Tibial nerve (tissue), 4 donors: Measurements from ENCODE around the gene DIP2B. TPM values are rescaled to one million over a fixed set of nuclear protein-coding genes. Genes with fewer than 3 reads are reported as not detected.

Experiments
- DNase-seq, 2 donors: peaks; one replicate each; pipeline ENCODE4 v3.0.0-alpha.2; 2019; ENCODE audit warnings: low spot score in 2 of 2
- H3K27ac ChIP-seq, 4 donors: fragments of 200-600 bp; sonication (generic) in 3 of 4; one replicate each; pipeline ENCODE4 v1.5.1; 2017 to 2019; ENCODE audit warnings: mild to moderate bottlenecking in 1 of 4
- H3K27me3 ChIP-seq, 2 donors: fragments of 200-600 bp; sonication (generic) in 1 of 2; one replicate each; pipeline versions ENCODE4 v1.5.1 to v1.6.0; 2017 to 2019
- H3K36me3 ChIP-seq, 3 donors: fragments of 200-600 bp; sonication (generic); one replicate each; pipeline ENCODE4 v1.5.1; 2018 to 2019
- H3K4me1 ChIP-seq, 4 donors: fragments of 200-600 bp; sonication (generic) in 3 of 4; one replicate each; pipeline ENCODE4 v1.5.1; 2017 to 2019
- H3K4me3 ChIP-seq, 4 donors: fragments of 200-600 bp; sonication (generic) in 3 of 4; one replicate each; pipeline ENCODE4 v1.5.1; 2017 to 2019; ENCODE audit warnings: mild to moderate bottlenecking in 1 of 4, moderate library complexity in 1 of 4
- H3K9me3 ChIP-seq, 4 donors: fragments of 200-600 bp; sonication (generic) in 3 of 4; one replicate each; pipeline ENCODE4 v1.5.1; 2017 to 2019
- EP300 ChIP-seq, 2 donors: sonication (generic); formaldehyde crosslinking; IDR thresholded peaks; one replicate each; pipeline ENCODE4 v1.6.1; 2017; ENCODE audit warnings: antibody characterized with exemption in 2 of 2, mild to moderate bottlenecking in 1 of 2
- POLR2A ChIP-seq, 2 donors: fragments of 450-650 bp; IDR thresholded peaks; one replicate each; pipeline ENCODE4 v1.6.1; 2017; ENCODE audit warnings: antibody characterized with exemption in 2 of 2, mild to moderate bottlenecking in 2 of 2, moderate library complexity in 2 of 2
- WGBS, 2 donors: methylation state at CpG; one replicate each; pipeline ENCODE4 v1.1.5; 2018; 5-methylcytosine and 5-hydroxymethylcytosine counted together
- total RNA-seq, 4 donors: library from RNA; depleted of rRNA; stranded (reverse); fragments of >200 nt; gene quantifications; one replicate each; pipeline ENCODE4 v1.1.0, GENCODE V29; 2016
- TF ChIP-seq, protein P1 (sequence below), 5 experiments: fragments of 200-600 bp in 3 of 5; fragments of 450-650 bp in 2 of 5; sonication (generic) in 3 of 5; IDR thresholded peaks; one replicate each; pipeline ENCODE4 v1.5.1; 2016 to 2019; ENCODE audit warnings: antibody characterized with exemption in 5 of 5, mild to moderate bottlenecking in 3 of 5, moderate library complexity in 2 of 5

The DIP2B gene
- total RNA-seq, 4 donors from 2014 or later = 38.6 to 59.0 (median 44.8) TPM

DNA sequence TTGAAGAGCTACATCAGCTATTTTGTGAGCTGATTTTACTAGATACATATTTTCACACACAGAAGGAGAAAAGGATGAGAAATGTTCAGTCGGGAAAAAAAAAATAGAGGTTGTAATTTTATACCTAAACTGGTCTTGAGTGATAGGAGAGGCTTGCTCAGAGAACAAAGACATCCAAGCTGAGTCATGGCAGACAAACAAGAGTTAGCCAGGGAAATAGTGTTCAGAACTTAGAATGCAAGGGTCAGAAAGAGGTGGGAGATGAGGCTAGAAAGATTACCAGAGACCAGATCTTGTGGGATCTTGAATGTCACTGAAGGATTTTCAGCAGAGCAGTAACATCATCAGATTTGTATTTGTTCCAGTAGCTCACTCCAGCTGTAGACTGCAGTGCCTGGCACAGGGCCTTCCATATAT lies 137.3 kb downstream of the DIP2B start:
- H3K27ac ChIP-seq = peak overlapping the region in 2 of 4 donors; percentile 34 to 37
- no peaks in the 10 kb centered on the region for H3K27me3 ChIP-seq
- DNase-seq = no peak
- WGBS, 2 donors = 32 to 40% methylated on average over 1 of the region's 1 CpG
- TF ChIP-seq EP300 (IDR thresholded peaks at IDR 0.05) (no peak), POLR2A (IDR thresholded peaks at IDR 0.05) (no peak)
- TF ChIP-seq, protein P1, sequence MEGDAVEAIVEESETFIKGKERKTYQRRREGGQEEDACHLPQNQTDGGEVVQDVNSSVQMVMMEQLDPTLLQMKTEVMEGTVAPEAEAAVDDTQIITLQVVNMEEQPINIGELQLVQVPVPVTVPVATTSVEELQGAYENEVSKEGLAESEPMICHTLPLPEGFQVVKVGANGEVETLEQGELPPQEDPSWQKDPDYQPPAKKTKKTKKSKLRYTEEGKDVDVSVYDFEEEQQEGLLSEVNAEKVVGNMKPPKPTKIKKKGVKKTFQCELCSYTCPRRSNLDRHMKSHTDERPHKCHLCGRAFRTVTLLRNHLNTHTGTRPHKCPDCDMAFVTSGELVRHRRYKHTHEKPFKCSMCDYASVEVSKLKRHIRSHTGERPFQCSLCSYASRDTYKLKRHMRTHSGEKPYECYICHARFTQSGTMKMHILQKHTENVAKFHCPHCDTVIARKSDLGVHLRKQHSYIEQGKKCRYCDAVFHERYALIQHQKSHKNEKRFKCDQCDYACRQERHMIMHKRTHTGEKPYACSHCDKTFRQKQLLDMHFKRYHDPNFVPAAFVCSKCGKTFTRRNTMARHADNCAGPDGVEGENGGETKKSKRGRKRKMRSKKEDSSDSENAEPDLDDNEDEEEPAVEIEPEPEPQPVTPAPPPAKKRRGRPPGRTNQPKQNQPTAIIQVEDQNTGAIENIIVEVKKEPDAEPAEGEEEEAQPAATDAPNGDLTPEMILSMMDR (IDR thresholded peaks at IDR 0.05) = no peak
- no peaks in the 10 kb centered on the region for H3K36me3 ChIP-seq
- H3K4me3 ChIP-seq = no peak overlapping the region
- H3K9me3 ChIP-seq = no peaks in the 10 kb centered on the region
- peaks cover 0 to 30% (median 3%) of the 10 kb centered on the region in 4 donors for H3K4me1 ChIP-seq

DNA sequence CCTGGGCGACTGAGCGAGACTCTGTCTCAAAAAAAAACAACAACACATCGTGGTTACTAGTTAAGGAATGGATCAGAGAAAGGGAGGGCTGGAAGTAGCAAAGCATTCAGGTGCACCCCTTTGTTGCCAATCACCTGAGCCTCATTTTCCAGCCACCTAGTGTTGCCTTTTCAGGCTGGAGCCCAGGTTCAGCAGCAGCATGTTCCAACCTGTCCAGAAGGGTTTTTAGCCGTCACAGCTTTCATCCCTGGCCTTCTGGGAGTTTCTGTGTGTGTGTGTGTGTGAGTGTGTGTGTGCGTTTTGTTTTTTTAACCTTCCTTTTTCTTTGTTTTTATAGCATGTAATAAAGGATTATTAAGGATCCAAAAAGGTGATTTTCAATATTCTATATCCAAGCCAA lies 138.0 kb downstream of the DIP2B start:
- Histone ChIP-seq H3K4me3 (no peak overlapping the region), H3K9me3 (no peaks in the 10 kb centered on the region), H3K4me1 (peaks cover 0 to 29% (median under 1%) of the 10 kb centered on the region in 4 donors), H3K36me3 (no peaks in the 10 kb centered on the region), H3K27me3 (no peaks in the 10 kb centered on the region), H3K27ac (peak overlapping the region in 1 of 4 donors; percentile 34)
- no peak for TF ChIP-seq POLR2A (IDR thresholded peaks at IDR 0.05)
- TF ChIP-seq, protein P1 (IDR thresholded peaks at IDR 0.05) = no peak
- TF ChIP-seq EP300 (IDR thresholded peaks at IDR 0.05) = no peak
- DNase-seq = no peak
- 84 to 85% methylated on average over 5 of the region's 5 CpGs for WGBS, 2 donors

DNA sequence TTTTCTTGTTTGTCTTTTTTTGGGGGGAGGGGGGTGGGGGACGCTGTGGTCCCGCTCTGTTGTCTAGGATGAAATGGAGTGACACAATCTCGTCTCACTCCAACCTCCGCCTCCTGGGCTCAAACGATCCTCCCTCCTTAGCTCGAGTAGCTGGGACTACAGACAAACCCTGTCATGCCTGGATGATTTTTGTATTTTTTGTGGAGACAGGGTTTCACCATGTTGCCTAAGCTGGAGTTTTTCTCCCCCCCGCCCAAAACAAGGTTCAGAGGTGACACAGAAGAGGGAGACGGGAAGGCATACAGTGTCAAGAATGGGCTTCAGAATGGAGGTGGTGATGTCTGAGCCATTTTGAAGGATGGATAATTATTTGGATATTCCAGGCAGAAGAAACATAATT lies 142.2 kb downstream of the DIP2B start:
- 66 to 69% methylated on average over 8 of the region's 8 CpGs for WGBS, 2 donors
- TF ChIP-seq, protein P1 (IDR thresholded peaks at IDR 0.05) = no peak
- TF ChIP-seq EP300 (IDR thresholded peaks at IDR 0.05) (no peak), POLR2A (IDR thresholded peaks at IDR 0.05) (no peak)
- H3K4me3 ChIP-seq = no peak overlapping the region
- DNase-seq = no peak
- H3K27ac ChIP-seq = peak overlapping the region in 1 of 4 donors; percentile 18
- no peaks in the 10 kb centered on the region for H3K36me3 ChIP-seq
- peaks cover 0 to 12% (median 0%) of the 10 kb centered on the region in 4 donors for H3K4me1 ChIP-seq
- no peaks in the 10 kb centered on the region for H3K9me3 ChIP-seq
- no peaks in the 10 kb centered on the region for H3K27me3 ChIP-seq

DNA sequence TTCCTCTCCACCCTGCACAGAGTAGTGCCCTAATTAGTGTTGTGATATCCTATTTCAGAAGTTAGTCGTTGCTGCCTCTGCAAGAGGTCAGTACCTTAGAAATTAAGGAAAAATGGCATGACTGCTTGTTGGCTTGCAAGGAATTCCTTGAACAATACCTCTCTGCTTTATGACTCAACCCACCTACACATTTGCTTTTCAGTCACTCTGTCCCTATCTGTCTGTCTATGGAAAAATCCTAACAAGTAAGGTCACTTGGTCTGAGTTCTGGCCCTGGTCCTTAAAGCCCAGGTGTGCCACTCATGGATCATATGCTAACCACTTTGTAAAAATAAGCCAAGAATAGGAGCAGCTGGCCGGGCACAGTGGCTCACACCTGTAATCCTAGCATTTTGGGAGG lies 142.7 kb downstream of the DIP2B start:
- no peaks in the 10 kb centered on the region for H3K27me3 ChIP-seq
- no peaks in the 10 kb centered on the region for H3K36me3 ChIP-seq
- WGBS, 2 donors = 69 to 79% methylated on average over 2 of the region's 2 CpGs
- H3K4me1 ChIP-seq = peaks cover 0 to 8% (median 0%) of the 10 kb centered on the region in 4 donors
- no peaks in the 10 kb centered on the region for H3K9me3 ChIP-seq
- TF ChIP-seq EP300 (IDR thresholded peaks at IDR 0.05) = no peak
- TF ChIP-seq, protein P1 (IDR thresholded peaks at IDR 0.05) = no peak
- TF ChIP-seq POLR2A (IDR thresholded peaks at IDR 0.05) = no peak
- no peak for DNase-seq
- no peak overlapping the region for H3K4me3 ChIP-seq
- peak overlapping the region in 1 of 4 donors; percentile 18 for H3K27ac ChIP-seq

DNA sequence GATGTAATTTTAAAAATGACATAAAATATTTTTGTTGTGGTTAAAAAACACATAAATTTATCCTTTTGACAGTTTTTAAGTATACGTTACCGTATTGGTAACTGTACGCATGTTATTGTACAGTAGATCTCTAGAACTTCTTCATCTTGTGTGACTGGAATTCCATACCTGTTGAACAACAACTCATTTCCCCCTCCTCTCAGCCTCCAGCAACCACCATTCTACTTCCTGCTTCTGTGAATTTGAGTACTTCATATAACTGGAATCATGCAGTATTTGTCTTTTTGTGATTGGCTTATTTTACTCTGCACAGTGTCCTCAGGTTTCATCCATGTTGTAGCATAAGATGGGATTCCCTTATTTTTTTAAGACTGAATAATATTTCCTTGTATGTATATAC lies 145.5 kb downstream of the DIP2B start:
- TF ChIP-seq POLR2A (IDR thresholded peaks at IDR 0.05) (no peak), EP300 (IDR thresholded peaks at IDR 0.05) (no peak)
- TF ChIP-seq, protein P1 (IDR thresholded peaks at IDR 0.05) = no peak
- no peaks in the 10 kb centered on the region for H3K9me3 ChIP-seq
- H3K4me1 ChIP-seq = peaks cover 0 to 6% (median 0%) of the 10 kb centered on the region in 4 donors
- H3K27ac ChIP-seq = no peak overlapping the region
- no peaks in the 10 kb centered on the region for H3K36me3 ChIP-seq
- no peaks in the 10 kb centered on the region for H3K27me3 ChIP-seq
- no peak for DNase-seq
- WGBS, 2 donors = 92 to 94% methylated on average over 3 of the region's 3 CpGs
- no peak overlapping the region for H3K4me3 ChIP-seq
